GM18868 (cell line): Measurements from ENCODE around the gene NEK6.

Experiments used
- ATAC-seq: cut with Tn5 transposase; IDR thresholded peaks from one replicate; pipeline ENCODE4 v1.9.1; 2021; ENCODE audit warnings: mild to moderate bottlenecking, moderate library complexity; ENCODE audit not compliant: unreplicated experiment

NEK6 gene

GRCh38 chr9:124351672-124352468 lies 94.1 kb downstream of the NEK6 start:
- no peak for ATAC-seq

GRCh38 chr9:124352616-124353015 lies 94.9 kb downstream of the NEK6 start:
- ATAC-seq, result no peak

GRCh38 chr9:124353166-124353768 lies 95.5 kb downstream of the NEK6 start:
- ATAC-seq, result no peak

- ATAC-seq, result no peak
Measured at GRCh38 chr9:124353811-124354274, 96.1 kb downstream of the NEK6 start.

GRCh38 chr9:124354346-124355038 lies 96.7 kb downstream of the NEK6 start:
- no peak for ATAC-seq

- ATAC-seq, result no peak
Measured at GRCh38 chr9:124355039-124355940, 97.5 kb downstream of the NEK6 start.

GRCh38 chr9:124355941-124356744 lies 98.4 kb downstream of the NEK6 start:
- no peak for ATAC-seq

- ATAC-seq, result no peak
Measured at GRCh38 chr9:124356745-124357390, 99.1 kb downstream of the NEK6 start.

GRCh38 chr9:124357721-124358361 lies 100.1 kb downstream of the NEK6 start:
- ATAC-seq, result no peak

GRCh38 chr9:124358631-124359030 lies 100.9 kb downstream of the NEK6 start:
- ATAC-seq, result no peak

- no peak for ATAC-seq
Measured at GRCh38 chr9:124359426-124359825, 101.7 kb downstream of the NEK6 start.

GRCh38 chr9:124359855-124360678 lies 102.3 kb downstream of the NEK6 start:
- ATAC-seq, result no peak

GRCh38 chr9:124361128-124361527 lies 103.4 kb downstream of the NEK6 start:
- ATAC-seq, result no peak

GRCh38 chr9:124363326-124364096 lies 105.8 kb downstream of the NEK6 start:
- ATAC-seq, result no peak

- no peak for ATAC-seq
Measured at GRCh38 chr9:124364141-124364540, 106.4 kb downstream of the NEK6 start.

- no peak for ATAC-seq
Measured at GRCh38 chr9:124365036-124365435, 107.3 kb downstream of the NEK6 start.

- no peak for ATAC-seq
Measured at GRCh38 chr9:124366476-124367220, 108.9 kb downstream of the NEK6 start.
